ENCODE measurements around the gene NAT9.

Gene NAT9

GRCh38 chr17:74723891-74724290 is 52.3 kb downstream of the NAT9 start:
- DNase-seq (ENCODE audit: low read depth) = no peak
- TF ChIP-seq CTCF (IDR thresholded peaks at IDR 0.05; ENCODE audit: insufficient read depth, low read depth, low read length, missing control alignments) = no peak
- no peak overlapping the region for H3K4me3 ChIP-seq (ENCODE audit: low read depth, low read length)

- no peak overlapping the region for H3K4me3 ChIP-seq (ENCODE audit: low read depth, low read length)
- no peak for DNase-seq (ENCODE audit: low read depth)
- no peak for TF ChIP-seq CTCF (IDR thresholded peaks at IDR 0.05; ENCODE audit: insufficient read depth, low read depth, low read length, missing control alignments)
Measured at GRCh38 chr17:74722782-74723181, 53.4 kb downstream of the NAT9 start.

Data from GM12865 (cell line).